ENCODE measurements around the gene UBE2J2.

DNA sequence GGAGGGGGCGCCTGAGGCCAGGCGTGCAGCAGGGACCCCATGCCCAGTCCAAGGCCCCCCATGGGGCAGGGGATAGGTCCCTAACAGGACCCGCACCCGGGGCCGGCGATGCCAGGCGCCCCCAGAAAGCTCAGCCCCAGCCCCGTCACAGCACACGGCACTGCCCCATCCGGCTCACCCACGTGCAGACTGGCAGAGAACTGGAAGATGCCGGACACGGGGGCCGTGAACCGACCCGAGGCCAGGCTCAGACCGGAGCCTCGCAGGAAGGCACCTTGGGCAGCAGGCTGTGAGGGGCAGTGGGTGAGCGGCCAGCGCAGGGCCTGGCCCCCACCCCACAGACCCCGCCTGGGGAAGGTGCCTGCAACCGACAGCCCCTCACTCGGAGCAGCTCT, 30.4 kb downstream of the UBE2J2 start:
- TF ChIP-seq, protein P1, sequence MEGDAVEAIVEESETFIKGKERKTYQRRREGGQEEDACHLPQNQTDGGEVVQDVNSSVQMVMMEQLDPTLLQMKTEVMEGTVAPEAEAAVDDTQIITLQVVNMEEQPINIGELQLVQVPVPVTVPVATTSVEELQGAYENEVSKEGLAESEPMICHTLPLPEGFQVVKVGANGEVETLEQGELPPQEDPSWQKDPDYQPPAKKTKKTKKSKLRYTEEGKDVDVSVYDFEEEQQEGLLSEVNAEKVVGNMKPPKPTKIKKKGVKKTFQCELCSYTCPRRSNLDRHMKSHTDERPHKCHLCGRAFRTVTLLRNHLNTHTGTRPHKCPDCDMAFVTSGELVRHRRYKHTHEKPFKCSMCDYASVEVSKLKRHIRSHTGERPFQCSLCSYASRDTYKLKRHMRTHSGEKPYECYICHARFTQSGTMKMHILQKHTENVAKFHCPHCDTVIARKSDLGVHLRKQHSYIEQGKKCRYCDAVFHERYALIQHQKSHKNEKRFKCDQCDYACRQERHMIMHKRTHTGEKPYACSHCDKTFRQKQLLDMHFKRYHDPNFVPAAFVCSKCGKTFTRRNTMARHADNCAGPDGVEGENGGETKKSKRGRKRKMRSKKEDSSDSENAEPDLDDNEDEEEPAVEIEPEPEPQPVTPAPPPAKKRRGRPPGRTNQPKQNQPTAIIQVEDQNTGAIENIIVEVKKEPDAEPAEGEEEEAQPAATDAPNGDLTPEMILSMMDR (IDR thresholded peaks at IDR 0.05; ENCODE audit: low read depth, low read length): no peak
- TF ChIP-seq EZH2phosphoT487 (IDR thresholded peaks at IDR 0.05; ENCODE audit: low read depth): no peak

Measured in OCI-LY3 (cell line).